ENCODE results near the gene JHY. TPM values are rescaled to one million over a fixed set of nuclear protein-coding genes. Genes with fewer than 3 reads are reported as not detected.

Gene JHY
- total RNA-seq, 1 experiment from 2014 or later = 0.79 TPM

- Histone ChIP-seq H4K91ac (ENCODE audit: insufficient read length, low read depth, low read length) (no peak overlapping the region), H3K4ac (ENCODE audit: low read depth, low read length) (no peak overlapping the region), H2BK120ac (ENCODE audit: low read depth, low read length, poor library complexity, severe bottlenecking) (no peak overlapping the region), H3K4me2 (ENCODE audit: insufficient read depth, insufficient read length, low read length) (peak overlapping the region; percentile 81), H4K5ac (ENCODE audit: insufficient read length, low read depth, low read length) (no peak overlapping the region), H3K27me3 (ENCODE audit: insufficient read depth, low read length) (peaks cover 86% of the 10 kb centered on the region), H3K4me1 (ENCODE audit: insufficient read depth, low read length) (no peaks in the 10 kb centered on the region; the same call in 1 of the 2 replicates), H3K9ac (ENCODE audit: extremely low read depth, insufficient read length, low read length) (no peak overlapping the region), H3K79me1 (ENCODE audit: insufficient read depth, low read depth, low read length, poor library complexity, severe bottlenecking) (no peaks in the 10 kb centered on the region), H2BK12ac (ENCODE audit: insufficient read length, low read depth, low read length) (no peak overlapping the region), H3K23me2 (ENCODE audit: insufficient read length, low read depth, low read length, poor library complexity, severe bottlenecking) (peaks cover 12% of the 10 kb centered on the region), H4K8ac (replicated peaks; ENCODE audit: insufficient read length, low read depth, low read length) (no peak overlapping the region), H4K20me1 (ENCODE audit: control insufficient read depth, insufficient read depth, insufficient read length) (no peaks in the 10 kb centered on the region), H3K56ac (ENCODE audit: insufficient read length, low read depth, low read length) (no peak overlapping the region), H3K79me2 (ENCODE audit: insufficient read depth, low read length) (no peaks in the 10 kb centered on the region), H3T11ph (ENCODE audit: low read length) (no peak overlapping the region), H2AFZ (ENCODE audit: low read length) (no peak overlapping the region), H3K14ac (ENCODE audit: insufficient read depth, low read length) (no peak overlapping the region), H2BK15ac (ENCODE audit: low read depth, low read length) (no peak overlapping the region), H3K9me3 (ENCODE audit: control insufficient read depth, low read depth, low read length) (no peaks in the 10 kb centered on the region), H3K27ac (ENCODE audit: insufficient read length, low read depth, low read length) (no peak overlapping the region), H2BK20ac (ENCODE audit: low read depth, low read length, poor library complexity, severe bottlenecking) (no peak overlapping the region), H2AK5ac (ENCODE audit: insufficient read length, low read length) (no peak overlapping the region), H3K18ac (ENCODE audit: insufficient read length, low read depth, low read length) (no peak overlapping the region), H3K23ac (ENCODE audit: insufficient read length, low read depth, low read length) (no peak overlapping the region), H2BK5ac (ENCODE audit: insufficient read length, low read length) (no peak overlapping the region)
- H3K27ac Mint-ChIP-seq = no peak overlapping the region
- H3K36me3 Mint-ChIP-seq (ENCODE audit: insufficient read depth in 1 of 3, low read depth in 3 of 3) = no peaks in the 10 kb centered on the region; a peak in 1 of 7 replicates
- WGBS (ENCODE audit: extremely low coverage, insufficient read length, low lambda C conversion rate) = no CpG with 5 or more reads among the region's 50 CpGs
- peaks cover 5% of the 10 kb centered on the region in 2 experiments for H3K9me3 Mint-ChIP-seq
- TF ChIP-seq, protein P1, sequence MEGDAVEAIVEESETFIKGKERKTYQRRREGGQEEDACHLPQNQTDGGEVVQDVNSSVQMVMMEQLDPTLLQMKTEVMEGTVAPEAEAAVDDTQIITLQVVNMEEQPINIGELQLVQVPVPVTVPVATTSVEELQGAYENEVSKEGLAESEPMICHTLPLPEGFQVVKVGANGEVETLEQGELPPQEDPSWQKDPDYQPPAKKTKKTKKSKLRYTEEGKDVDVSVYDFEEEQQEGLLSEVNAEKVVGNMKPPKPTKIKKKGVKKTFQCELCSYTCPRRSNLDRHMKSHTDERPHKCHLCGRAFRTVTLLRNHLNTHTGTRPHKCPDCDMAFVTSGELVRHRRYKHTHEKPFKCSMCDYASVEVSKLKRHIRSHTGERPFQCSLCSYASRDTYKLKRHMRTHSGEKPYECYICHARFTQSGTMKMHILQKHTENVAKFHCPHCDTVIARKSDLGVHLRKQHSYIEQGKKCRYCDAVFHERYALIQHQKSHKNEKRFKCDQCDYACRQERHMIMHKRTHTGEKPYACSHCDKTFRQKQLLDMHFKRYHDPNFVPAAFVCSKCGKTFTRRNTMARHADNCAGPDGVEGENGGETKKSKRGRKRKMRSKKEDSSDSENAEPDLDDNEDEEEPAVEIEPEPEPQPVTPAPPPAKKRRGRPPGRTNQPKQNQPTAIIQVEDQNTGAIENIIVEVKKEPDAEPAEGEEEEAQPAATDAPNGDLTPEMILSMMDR (conservative IDR thresholded peaks at IDR 0.05) = no peak
- peaks cover 41 to 47% of the 10 kb centered on the region in 2 experiments for H3K4me1 Mint-ChIP-seq
- H3K27me3 Mint-ChIP-seq (ENCODE audit: low read depth) = peaks cover 100% of the 10 kb centered on the region
- peak; percentile 82 for DNase-seq
- H3K4me3 Mint-ChIP-seq = peak overlapping the region; percentile 75 to 83
Measured at GRCh38 chr11:122977470-122978298, 95.1 kb downstream of the JHY start.
